ENCODE results near the gene KCTD4.
"Not testable (repeated sequence)": the region's sequence is repeated elsewhere in the genome, so short reads cannot be mapped to it uniquely, and the experiment has no call there.

Gene KCTD4

GRCh38 chr13:45200701-45201232, at the start of gene KCTD4:
KCTD4 (minus strand) TSS chr13:45201045; CDS start chr13:45194567, 6,478 bp downstream.
- DNase-seq (ENCODE audit: low read depth), result no peak

- no peak for DNase-seq (ENCODE audit: low read depth)
Observed at GRCh38 chr13:45249662-45250061, 48.8 kb upstream of the KCTD4 start.

GRCh38 chr13:45244736-45245135, 43.9 kb upstream of the KCTD4 start:
- not testable (repeated sequence) for DNase-seq (ENCODE audit: low read depth)

- no peak for DNase-seq (ENCODE audit: low read depth)
Observed at GRCh38 chr13:45243077-45243476, 42.2 kb upstream of the KCTD4 start.

GRCh38 chr13:45242524-45242923, 41.7 kb upstream of the KCTD4 start:
- no peak for DNase-seq (ENCODE audit: low read depth)

- DNase-seq (ENCODE audit: low read depth), result no peak
Observed at GRCh38 chr13:45242070-45242469, 41.2 kb upstream of the KCTD4 start.

- no peak for DNase-seq (ENCODE audit: low read depth)
Observed at GRCh38 chr13:45240143-45240542, 39.3 kb upstream of the KCTD4 start.

GRCh38 chr13:45238945-45239795, 38.3 kb upstream of the KCTD4 start:
- no peak for DNase-seq (ENCODE audit: low read depth)

GRCh38 chr13:45232591-45232990, 31.7 kb upstream of the KCTD4 start:
- no peak for DNase-seq (ENCODE audit: low read depth)

GRCh38 chr13:45231722-45232121, 30.9 kb upstream of the KCTD4 start:
- DNase-seq (ENCODE audit: low read depth), result no peak

- DNase-seq (ENCODE audit: low read depth), result no peak
Observed at GRCh38 chr13:45231305-45231704, 30.5 kb upstream of the KCTD4 start.

GRCh38 chr13:45229172-45229571, 28.3 kb upstream of the KCTD4 start:
- DNase-seq (ENCODE audit: low read depth), result no peak

GRCh38 chr13:45228002-45228401, 27.2 kb upstream of the KCTD4 start:
- DNase-seq (ENCODE audit: low read depth), result no peak

GRCh38 chr13:45226024-45226423, 25.2 kb upstream of the KCTD4 start:
- DNase-seq (ENCODE audit: low read depth), result no peak

- DNase-seq (ENCODE audit: low read depth), result no peak
Observed at GRCh38 chr13:45225370-45225769, 24.5 kb upstream of the KCTD4 start.

GRCh38 chr13:45224176-45224575, 23.3 kb upstream of the KCTD4 start:
- no peak for DNase-seq (ENCODE audit: low read depth)

GRCh38 chr13:45222919-45223318, 22.1 kb upstream of the KCTD4 start:
- no peak for DNase-seq (ENCODE audit: low read depth)

- no peak for DNase-seq (ENCODE audit: low read depth)
Observed at GRCh38 chr13:45222516-45222915, 21.7 kb upstream of the KCTD4 start.

GRCh38 chr13:45220403-45220802, 19.6 kb upstream of the KCTD4 start:
- no peak for DNase-seq (ENCODE audit: low read depth)

GRCh38 chr13:45219938-45220375, 19.1 kb upstream of the KCTD4 start:
- no peak for DNase-seq (ENCODE audit: low read depth)

GRCh38 chr13:45219123-45219891, 18.5 kb upstream of the KCTD4 start:
- DNase-seq (ENCODE audit: low read depth), result no peak

GRCh38 chr13:45218689-45219088, 17.8 kb upstream of the KCTD4 start:
- no peak for DNase-seq (ENCODE audit: low read depth)

- no peak for DNase-seq (ENCODE audit: low read depth)
Observed at GRCh38 chr13:45216193-45216592, 15.3 kb upstream of the KCTD4 start.
